OCI-LY3 (cell line): ENCODE measurements around the gene ANKRD17.

ENCODE experiments used
- H2AFZ ChIP-seq: fragments of 200-600, 300-600 bp; shearing (Covaris generic); 2 replicates; pipeline ENCODE4 v1.6.0; 2014; ENCODE audit warnings: antibody characterized with exemption, low read depth, low read length
- H3K27ac ChIP-seq: fragments of 200-600, 300-600 bp; sonication (generic); 2 replicates; pipeline ENCODE4 v1.5.1; 2014; ENCODE audit warnings: mild to moderate bottlenecking, low read length, moderate library complexity, mixed read lengths
- H3K27me3 ChIP-seq: fragments of 200-600, 300-600 bp; sonication (generic); 2 replicates; pipeline ENCODE4 v1.6.1; 2014; ENCODE audit warnings: low read depth, low read length, mixed read lengths
- H3K36me3 ChIP-seq: fragments of 200-600, 300-600 bp; sonication (generic); replicated peaks from 2 replicates; pipeline ENCODE3; 2014; ENCODE audit warnings: low read depth, low read length, mixed read lengths
- H3K4me1 ChIP-seq: fragments of 300-600, 200-600 bp; sonication (generic); 2 replicates; pipeline ENCODE4 v1.6.1; 2014; ENCODE audit warnings: low read length, mixed read lengths
- H3K4me2 ChIP-seq: fragments of 200-600, 300-600 bp; sonication (generic); 2 replicates; pipeline ENCODE4 v1.6.1; 2014; ENCODE audit warnings: low read length, mixed read lengths
- H3K4me3 ChIP-seq: fragments of 300-600, 200-600 bp; sonication (generic); 2 replicates; pipeline ENCODE4 v1.5.1; 2014; ENCODE audit warnings: antibody characterized with exemption, mild to moderate bottlenecking, low read length, moderate library complexity
- H3K79me2 ChIP-seq: fragments of 300-600, 200-600 bp; shearing (Covaris generic); 2 replicates; pipeline ENCODE4 v1.6.1; 2014; ENCODE audit warnings: mild to moderate bottlenecking, low read length, mixed read lengths
- H3K9ac ChIP-seq: fragments of 300-600, 200-600 bp; shearing (Covaris generic); 2 replicates; pipeline ENCODE4 v1.6.0; 2014; ENCODE audit warnings: mild to moderate bottlenecking, low read length, moderate library complexity
- H3K9me3 ChIP-seq: fragments of 200-600, 300-600 bp; shearing (Covaris generic); 2 replicates; pipeline ENCODE4 v1.6.1; 2014; ENCODE audit warnings: low read length, mixed read lengths; ENCODE audit not compliant: insufficient read depth
- H4K20me1 ChIP-seq: fragments of 200-600, 300-600 bp; sonication (generic); 2 replicates; pipeline ENCODE4 v1.6.1; 2016; ENCODE audit warnings: low read length, mixed read lengths; ENCODE audit not compliant: insufficient read depth
- EZH2phosphoT487 ChIP-seq: fragments of 200-600 bp; shearing (Covaris generic); IDR thresholded peaks from 2 replicates; pipeline ENCODE4 v1.6.1; 2018; ENCODE audit warnings: antibody characterized with exemption, mixed run types, low read depth
- TF ChIP-seq, protein P1 (sequence below): fragments of 200-600, 300-600 bp; sonication (generic); IDR thresholded peaks from 2 replicates; pipeline ENCODE4 v1.5.1; 2014; ENCODE audit warnings: antibody characterized with exemption, low read length, low read depth

Gene ANKRD17

DNA sequence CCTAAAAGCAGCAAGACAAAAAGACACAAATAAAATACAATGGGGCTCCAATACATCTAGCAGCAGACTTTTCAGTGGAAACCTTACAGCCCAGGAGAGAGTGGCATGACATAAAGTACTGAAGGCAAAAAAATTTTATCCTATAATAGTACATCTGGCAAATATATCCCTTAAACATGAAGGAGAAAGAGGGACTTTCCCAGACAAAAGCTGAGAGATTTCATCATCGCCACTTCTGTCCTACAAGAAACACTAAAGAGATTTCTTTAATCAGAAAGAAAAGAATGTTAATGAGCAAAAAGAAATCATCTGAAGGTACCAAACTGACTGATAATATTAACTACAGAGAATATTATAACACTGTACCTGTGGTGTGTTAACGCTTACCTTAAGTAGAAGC, 86.4 kb downstream of the ANKRD17 start:
- Histone ChIP-seq H3K9me3 (no peaks in the 10 kb centered on the region), H3K79me2 (peaks cover 88% of the 10 kb centered on the region), H3K4me1 (0 out of 2 replicates have a peak, but pooled peaks cover 2% of the 10 kb centered on the region), H3K9ac (no peak overlapping the region), H3K4me2 (no peak overlapping the region), H2AFZ (no peak overlapping the region), H3K4me3 (no peak overlapping the region), H3K27ac (no peak overlapping the region), H3K36me3 (peaks cover 76% of the 10 kb centered on the region), H3K27me3 (no peaks in the 10 kb centered on the region), H4K20me1 (peaks cover 9% of the 10 kb centered on the region; the same call in 1 of the 2 replicates)
- no peak for TF ChIP-seq EZH2phosphoT487
- TF ChIP-seq, protein P1, sequence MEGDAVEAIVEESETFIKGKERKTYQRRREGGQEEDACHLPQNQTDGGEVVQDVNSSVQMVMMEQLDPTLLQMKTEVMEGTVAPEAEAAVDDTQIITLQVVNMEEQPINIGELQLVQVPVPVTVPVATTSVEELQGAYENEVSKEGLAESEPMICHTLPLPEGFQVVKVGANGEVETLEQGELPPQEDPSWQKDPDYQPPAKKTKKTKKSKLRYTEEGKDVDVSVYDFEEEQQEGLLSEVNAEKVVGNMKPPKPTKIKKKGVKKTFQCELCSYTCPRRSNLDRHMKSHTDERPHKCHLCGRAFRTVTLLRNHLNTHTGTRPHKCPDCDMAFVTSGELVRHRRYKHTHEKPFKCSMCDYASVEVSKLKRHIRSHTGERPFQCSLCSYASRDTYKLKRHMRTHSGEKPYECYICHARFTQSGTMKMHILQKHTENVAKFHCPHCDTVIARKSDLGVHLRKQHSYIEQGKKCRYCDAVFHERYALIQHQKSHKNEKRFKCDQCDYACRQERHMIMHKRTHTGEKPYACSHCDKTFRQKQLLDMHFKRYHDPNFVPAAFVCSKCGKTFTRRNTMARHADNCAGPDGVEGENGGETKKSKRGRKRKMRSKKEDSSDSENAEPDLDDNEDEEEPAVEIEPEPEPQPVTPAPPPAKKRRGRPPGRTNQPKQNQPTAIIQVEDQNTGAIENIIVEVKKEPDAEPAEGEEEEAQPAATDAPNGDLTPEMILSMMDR, result no peak

DNA sequence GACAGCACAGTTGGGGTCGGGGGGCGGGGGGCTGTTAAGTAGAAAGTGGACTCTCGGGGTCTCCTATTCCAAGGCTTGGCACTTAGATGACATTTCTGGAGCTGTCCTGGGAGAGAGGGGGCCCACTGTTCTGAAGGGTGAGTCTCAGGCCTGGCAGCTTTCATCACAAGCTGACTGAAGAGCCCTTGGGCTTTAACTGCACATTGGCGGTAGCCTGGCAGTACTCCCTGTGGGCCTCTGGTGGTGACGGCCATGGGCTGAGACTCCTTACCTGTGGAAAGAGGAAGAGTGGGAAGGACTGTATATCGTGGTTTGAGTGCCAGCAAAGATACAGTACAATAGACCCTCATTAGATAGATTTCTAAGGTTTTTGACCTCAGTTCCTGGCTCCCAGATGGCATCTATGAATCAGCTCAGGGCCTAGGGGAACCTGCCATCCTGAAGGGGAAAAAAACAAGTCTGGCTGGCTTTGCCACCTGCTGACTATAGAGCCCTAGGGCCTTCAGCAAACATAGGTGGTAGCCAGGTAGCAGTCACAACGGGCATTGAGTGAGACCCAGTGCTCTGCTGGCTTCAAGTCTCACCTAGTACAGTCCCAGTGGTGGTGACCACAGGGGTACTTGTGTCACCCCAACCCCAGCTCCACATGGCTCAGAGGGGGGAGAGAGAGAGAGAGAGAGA, 87.9 kb downstream of the ANKRD17 start:
- no peak overlapping the region for H3K27ac ChIP-seq
- no peak overlapping the region for H3K4me2 ChIP-seq
- peaks cover 4% of the 10 kb centered on the region; the same call in 1 of the 2 replicates for H3K9me3 ChIP-seq
- H4K20me1 ChIP-seq, result peaks cover 7% of the 10 kb centered on the region; the same call in 1 of the 2 replicates
- H3K36me3 ChIP-seq, result peaks cover 77% of the 10 kb centered on the region
- no peaks in the 10 kb centered on the region for H3K27me3 ChIP-seq
- no peak overlapping the region for H3K4me3 ChIP-seq
- TF ChIP-seq, protein P1, result no peak
- TF ChIP-seq EZH2phosphoT487, result no peak
- 0 out of 2 replicates have a peak, but pooled peaks cover 2% of the 10 kb centered on the region for H3K4me1 ChIP-seq
- no peak overlapping the region for H3K9ac ChIP-seq
- no peak overlapping the region for H2AFZ ChIP-seq
- H3K79me2 ChIP-seq, result peaks cover 83% of the 10 kb centered on the region

DNA sequence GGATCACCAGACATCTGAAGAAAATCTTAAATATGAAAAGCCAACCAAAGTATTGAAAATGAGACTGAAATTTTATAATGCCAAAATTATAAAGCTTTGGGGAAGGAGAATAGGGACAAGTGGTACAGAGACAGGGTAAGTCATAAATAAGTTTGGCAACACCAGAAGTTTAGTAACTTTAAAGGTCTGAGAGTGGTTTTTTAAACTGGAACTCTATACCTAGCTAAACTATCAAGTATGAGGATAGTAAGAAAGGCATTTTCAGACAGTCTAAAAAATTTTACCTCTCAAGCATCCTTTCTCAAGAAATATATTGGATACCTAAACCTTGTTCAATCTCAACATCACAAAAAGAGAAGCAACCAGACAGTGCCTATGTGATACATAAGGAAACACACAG, 92.4 kb downstream of the ANKRD17 start:
- Histone ChIP-seq H3K9me3 (peaks cover 4% of the 10 kb centered on the region; the same call in 1 of the 2 replicates), H3K27ac (no peak overlapping the region), H2AFZ (no peak overlapping the region), H3K79me2 (peaks cover 70% of the 10 kb centered on the region), H3K36me3 (peaks cover 80% of the 10 kb centered on the region), H3K4me1 (no peaks in the 10 kb centered on the region), H3K27me3 (no peaks in the 10 kb centered on the region), H3K4me3 (no peak overlapping the region), H3K4me2 (no peak overlapping the region), H4K20me1 (no peaks in the 10 kb centered on the region; the same call in 1 of the 2 replicates), H3K9ac (no peak overlapping the region)
- TF ChIP-seq, protein P1, result no peak
- TF ChIP-seq EZH2phosphoT487, result no peak

DNA sequence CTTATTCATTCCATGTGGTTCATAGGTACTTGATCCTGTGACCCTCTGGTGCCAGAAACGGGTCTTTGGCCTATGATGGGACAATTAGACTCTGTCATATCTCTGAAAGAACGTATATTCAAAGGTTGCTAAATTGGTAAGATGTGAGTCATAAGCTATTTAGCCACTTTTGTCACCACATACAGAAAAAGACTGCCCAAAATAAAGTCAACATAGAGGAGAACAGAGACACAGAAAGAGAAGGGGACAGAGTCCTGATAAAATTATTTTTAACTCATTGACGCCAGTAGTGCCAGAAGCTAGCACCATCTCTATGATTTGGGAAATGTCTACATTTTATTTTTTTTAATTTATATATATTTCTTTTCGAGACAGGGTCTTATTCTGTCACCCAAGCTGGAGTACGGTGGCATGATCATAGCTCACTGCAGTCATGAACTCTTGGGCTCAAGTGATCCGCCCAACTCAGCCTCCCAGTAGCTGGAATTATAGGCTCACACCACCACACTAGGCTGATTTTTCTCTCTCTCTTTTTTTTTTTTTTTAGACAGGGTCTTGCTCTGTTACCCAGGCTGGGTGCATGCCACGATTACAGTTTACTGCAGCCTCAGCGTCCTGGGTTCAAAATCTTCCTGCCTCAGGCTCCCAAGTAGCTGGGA, 96.9 kb downstream of the ANKRD17 start:
- Histone ChIP-seq H3K9ac (no peak overlapping the region), H3K27ac (no peak overlapping the region), H3K36me3 (peaks cover 61% of the 10 kb centered on the region), H3K27me3 (no peaks in the 10 kb centered on the region), H3K4me1 (no peaks in the 10 kb centered on the region), H4K20me1 (no peaks in the 10 kb centered on the region), H3K4me2 (no peak overlapping the region), H3K4me3 (no peak overlapping the region), H3K9me3 (peaks cover 4% of the 10 kb centered on the region; the same call in 1 of the 2 replicates), H3K79me2 (peaks cover 43% of the 10 kb centered on the region), H2AFZ (no peak overlapping the region)
- no peak for TF ChIP-seq EZH2phosphoT487
- TF ChIP-seq, protein P1, result no peak
